Astrocyte of the spinal cord (primary cell): ENCODE data around the gene OGDH.
A peak's percentile ranks its signal among the peaks of the same experiment; 100 is the strongest.

Experiments used
- DNase-seq: peaks from one replicate; pipeline ENCODE4 v3.0.0; 2011; ENCODE audit warnings: low read depth, low spot score
- H3K4me3 ChIP-seq: 2 replicates; pipeline ENCODE4 v1.5.1; 2011; ENCODE audit warnings: low read depth, mild to moderate bottlenecking, low read length, moderate library complexity
- CTCF ChIP-seq: IDR thresholded peaks from 2 replicates; pipeline ENCODE4 v1.5.1; 2012; ENCODE audit warnings: low read depth, mild to moderate bottlenecking, low read length, inconsistent platforms
- in situ Hi-C: cut with HindIII; loops from 2 replicates; pipeline ENCODE4 v1.10.0; 2017; ENCODE audit warnings: low sequenced_read_pairs

Gene OGDH

GRCh38 chr7:44625526-44626471 is 19.4 kb downstream of the OGDH start:
- in situ Hi-C loops = no loop called here

DNA sequence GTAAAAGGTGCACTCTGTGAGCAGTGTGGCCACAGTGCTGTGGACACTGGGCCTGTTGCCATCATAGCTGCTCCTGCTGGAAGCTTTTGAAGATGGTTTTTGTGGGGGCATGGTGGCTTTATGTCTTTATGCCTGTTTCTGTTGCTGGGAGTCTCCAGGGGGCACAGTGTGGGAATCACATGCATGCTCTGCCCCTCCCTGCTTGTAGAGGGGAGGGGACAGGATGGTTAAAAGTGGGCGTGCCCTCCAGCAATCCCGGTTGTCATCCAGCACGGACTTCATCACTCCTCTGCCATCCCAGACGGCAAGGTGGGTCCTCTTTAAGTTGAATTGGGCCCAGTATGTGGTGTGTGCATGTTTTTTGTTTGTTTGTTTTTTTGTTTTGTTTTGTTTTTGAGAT is 20.2 kb downstream of the OGDH start:
- H3K4me3 ChIP-seq = no peak overlapping the region
- no peak for DNase-seq
- no peak for TF ChIP-seq CTCF
- in situ Hi-C loops = no loop called here

More at GRCh38 chr7:44625526-44626471, 19.4 kb downstream of the OGDH start:
- TF ChIP-seq CTCF = no peak
- H3K4me3 ChIP-seq = no peak overlapping the region
- DNase-seq = no peak

- in situ Hi-C loops = no loop called here
- DNase-seq = no peak
- TF ChIP-seq CTCF = no peak
- no peak overlapping the region for H3K4me3 ChIP-seq
Observed at GRCh38 chr7:44629829-44630522, 23.5 kb downstream of the OGDH start.

DNA sequence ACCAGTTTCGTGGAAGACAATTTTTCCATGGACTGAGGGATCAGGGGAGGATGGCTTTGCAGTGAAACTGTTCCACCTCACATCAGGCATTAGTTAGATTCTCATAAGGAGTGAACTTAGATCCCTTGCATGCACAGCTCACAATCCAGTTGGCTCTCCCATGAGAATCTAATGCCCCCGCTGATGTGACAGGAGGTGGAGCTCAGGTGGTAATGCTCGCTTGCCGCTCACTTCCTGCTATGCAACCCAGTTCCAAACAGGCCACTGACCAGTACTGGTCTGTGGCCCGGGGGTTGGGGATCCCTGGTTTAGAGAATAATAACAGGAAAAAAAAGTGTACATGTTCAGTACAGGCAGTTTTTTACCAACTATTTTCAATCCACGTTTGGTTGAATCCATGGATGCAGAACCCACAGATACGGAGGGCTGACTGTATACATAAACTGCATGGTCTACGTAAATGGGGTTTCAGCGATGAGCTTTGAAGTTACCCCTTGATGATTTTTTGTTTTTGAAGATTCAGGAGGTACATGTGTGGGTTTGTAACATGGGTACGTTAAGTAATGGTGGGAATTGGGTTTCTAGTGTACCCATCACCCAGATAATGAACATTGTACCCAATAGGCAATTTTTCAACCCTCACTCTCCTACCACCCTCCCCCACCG is 24.5 kb downstream of the OGDH start:
- in situ Hi-C loops = no loop called here
- no peak overlapping the region for H3K4me3 ChIP-seq
- no peak for DNase-seq
- TF ChIP-seq CTCF = no peak

DNA sequence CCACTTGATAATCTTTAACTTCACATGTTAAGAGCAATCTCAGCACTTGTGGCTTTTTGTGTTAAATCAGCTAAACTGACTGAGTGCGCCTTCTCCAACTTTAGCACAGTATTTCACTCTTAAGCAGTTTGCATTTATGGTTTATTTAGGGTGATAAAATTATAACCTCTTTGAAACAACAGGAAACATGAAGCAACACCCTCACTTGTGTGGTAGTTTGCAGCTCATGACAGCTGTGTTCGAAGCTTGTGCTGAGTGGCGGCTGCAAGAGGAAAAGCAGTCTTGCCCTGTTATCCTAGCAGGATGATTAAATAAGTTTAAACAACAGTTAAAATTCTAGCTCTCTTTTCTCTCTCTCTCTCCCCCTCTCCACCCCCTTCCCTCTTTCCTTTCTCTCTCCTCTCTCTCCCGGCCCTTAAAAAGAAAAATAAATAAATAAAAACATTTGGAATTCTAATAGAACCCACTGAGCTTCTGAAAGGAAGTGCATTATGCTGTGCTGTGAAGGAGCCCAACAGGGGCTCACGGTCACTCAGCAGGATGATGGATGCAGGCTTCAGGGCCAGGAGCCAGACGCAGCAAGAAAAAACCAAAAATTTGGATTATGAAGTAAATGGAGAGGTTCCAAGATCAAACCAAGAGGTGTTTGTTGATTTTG is 25.2 kb downstream of the OGDH start:
- no peak overlapping the region for H3K4me3 ChIP-seq
- TF ChIP-seq CTCF = no peak
- in situ Hi-C loops = no loop called here
- peak; percentile 58 for DNase-seq

GRCh38 chr7:44632196-44632595 is 25.8 kb downstream of the OGDH start:
- no peak for TF ChIP-seq CTCF
- H3K4me3 ChIP-seq = no peak overlapping the region
- DNase-seq = no peak
- in situ Hi-C loops = no loop called here
